ENCODE results near the gene C5orf46. TPM values are rescaled to one million over a fixed set of nuclear protein-coding genes. Genes with fewer than 3 reads are reported as not detected.
A peak's percentile ranks its signal among the peaks of the same experiment; 100 is the strongest.

The C5orf46 gene
- total RNA-seq, 1 experiment from 2014 or later: not detected

GRCh38 chr5:147895864-147896263 lies 10.5 kb downstream of the C5orf46 start:
- intact Hi-C loops (cut with micrococcal nuclease; ENCODE audit: unreplicated experiment): loop anchor here (2.0 kb wide), 1 partner anchor 39 kb away; no protein-coding TSS in a partner anchor
- peaks cover 24% of the 10 kb centered on the region for H3K4me1 ChIP-seq
- H3K36me3 ChIP-seq (ENCODE audit: control insufficient read depth, insufficient read depth, low read length): no peaks in the 10 kb centered on the region
- no peak for DNase-seq
- no peak overlapping the region for H3K4me3 Mint-ChIP-seq (ENCODE audit: unreplicated experiment)
- no peaks in the 10 kb centered on the region for H3K36me3 Mint-ChIP-seq (ENCODE audit: insufficient read depth, unreplicated experiment)
- no peaks in the 10 kb centered on the region for H3K9me3 Mint-ChIP-seq (ENCODE audit: unreplicated experiment)
- no peak for TF ChIP-seq CTCF (IDR thresholded peaks at IDR 0.05; ENCODE audit: insufficient read depth in 1 of 2, low read depth in 1 of 2, low read length in 1 of 2, severe bottlenecking in 1 of 2, unreplicated experiment in 1 of 2)
- no peak overlapping the region for H3K27ac Mint-ChIP-seq (ENCODE audit: unreplicated experiment)
- BruUV-seq (replicated peaks): no TSS peak
- H3K27me3 ChIP-seq (replicated peaks; ENCODE audit: control insufficient read depth, insufficient read depth, low read length): no peaks in the 10 kb centered on the region
- H3K27me3 Mint-ChIP-seq (ENCODE audit: insufficient read depth, unreplicated experiment): no peaks in the 10 kb centered on the region
- H3K9me3 ChIP-seq: no peaks in the 10 kb centered on the region
- CTCF ChIA-PET: no interaction called here
- H3K4me3 ChIP-seq (ENCODE audit: low read depth, low read length): no peak overlapping the region
- POLR2A ChIA-PET: no interaction called here
- H3K4me1 Mint-ChIP-seq (ENCODE audit: low read depth, unreplicated experiment): peaks cover 7% of the 10 kb centered on the region

- H3K9me3 Mint-ChIP-seq (ENCODE audit: unreplicated experiment): no peaks in the 10 kb centered on the region
- ChIA-PET CTCF (no interaction called here), POLR2A (no interaction called here)
- intact Hi-C loops (cut with micrococcal nuclease; ENCODE audit: unreplicated experiment): loop anchor here (2.0 kb wide), 1 partner anchor 41 kb away; no protein-coding TSS in a partner anchor
- H3K27ac Mint-ChIP-seq (ENCODE audit: unreplicated experiment): no peak overlapping the region
- Histone ChIP-seq H3K27me3 (replicated peaks; ENCODE audit: control insufficient read depth, insufficient read depth, low read length) (no peaks in the 10 kb centered on the region), H3K4me1 (peaks cover 24% of the 10 kb centered on the region), H3K36me3 (ENCODE audit: control insufficient read depth, insufficient read depth, low read length) (no peaks in the 10 kb centered on the region), H3K9me3 (no peaks in the 10 kb centered on the region), H3K4me3 (ENCODE audit: low read depth, low read length) (no peak overlapping the region)
- H3K4me3 Mint-ChIP-seq (ENCODE audit: unreplicated experiment): no peak overlapping the region
- no peaks in the 10 kb centered on the region for H3K36me3 Mint-ChIP-seq (ENCODE audit: insufficient read depth, unreplicated experiment)
- BruUV-seq (replicated peaks): no TSS peak
- DNase-seq: no peak
- no peaks in the 10 kb centered on the region for H3K27me3 Mint-ChIP-seq (ENCODE audit: insufficient read depth, unreplicated experiment)
- peaks cover 7% of the 10 kb centered on the region for H3K4me1 Mint-ChIP-seq (ENCODE audit: low read depth, unreplicated experiment)
- TF ChIP-seq CTCF (IDR thresholded peaks at IDR 0.05; ENCODE audit: insufficient read depth in 1 of 2, low read depth in 1 of 2, low read length in 1 of 2, severe bottlenecking in 1 of 2, unreplicated experiment in 1 of 2): no peak
Measured at GRCh38 chr5:147893820-147894219, 12.5 kb downstream of the C5orf46 start.

- ChIA-PET CTCF (no interaction called here), POLR2A (no interaction called here)
- H3K36me3 ChIP-seq (ENCODE audit: control insufficient read depth, insufficient read depth, low read length): no peaks in the 10 kb centered on the region
- BruUV-seq (replicated peaks): no TSS peak
- no peak for TF ChIP-seq CTCF (IDR thresholded peaks at IDR 0.05; ENCODE audit: insufficient read depth in 1 of 2, low read depth in 1 of 2, low read length in 1 of 2, severe bottlenecking in 1 of 2, unreplicated experiment in 1 of 2)
- Mint-ChIP-seq H3K27ac (ENCODE audit: unreplicated experiment) (no peak overlapping the region), H3K36me3 (ENCODE audit: insufficient read depth, unreplicated experiment) (no peaks in the 10 kb centered on the region), H3K4me3 (ENCODE audit: unreplicated experiment) (peak overlapping the region; percentile 43), H3K27me3 (ENCODE audit: insufficient read depth, unreplicated experiment) (no peaks in the 10 kb centered on the region), H3K9me3 (ENCODE audit: unreplicated experiment) (no peaks in the 10 kb centered on the region), H3K4me1 (ENCODE audit: low read depth, unreplicated experiment) (peaks cover 7% of the 10 kb centered on the region)
- intact Hi-C loops (cut with micrococcal nuclease; ENCODE audit: unreplicated experiment): no loop called here
- peaks cover 24% of the 10 kb centered on the region for H3K4me1 ChIP-seq
- no peaks in the 10 kb centered on the region for H3K27me3 ChIP-seq (replicated peaks; ENCODE audit: control insufficient read depth, insufficient read depth, low read length)
- peak; percentile 72 to 79 for DNase-seq
- H3K4me3 ChIP-seq (ENCODE audit: low read depth, low read length): no peak overlapping the region
- H3K9me3 ChIP-seq: no peaks in the 10 kb centered on the region
Measured at GRCh38 chr5:147892696-147893296, 13.5 kb downstream of the C5orf46 start.

Data from Caco-2 (cell line).